Caco-2 (cell line): ENCODE data around the gene FOXF2. TPM values are rescaled to one million over a fixed set of nuclear protein-coding genes. Genes with fewer than 3 reads are reported as not detected.

Source experiments
- BruUV-seq: library from RNA; stranded (reverse); fragments of 400-500 nt; replicated peaks from 2 replicates; lab custom pipeline; 2021; lab: Mats Ljungman, UMichigan
- CTCF ChIA-PET: fragments of 300-600 bp; sonication (Branson Sonifier 250); formaldehyde crosslinking; loops from one replicate; lab custom pipeline; 2022; ENCODE audit warnings: antibody characterized with exemption; lab: Charles Lee
- POLR2A ChIA-PET: fragments of 300-600 bp; sonication (Branson Sonifier 250); formaldehyde crosslinking; loops from one replicate; lab custom pipeline; 2022; ENCODE audit warnings: antibody characterized with exemption; lab: Charles Lee
- DNase-seq, 2 experiments: peaks; one replicate each; pipeline versions ENCODE4 v3.0.0 to v3.0.0-alpha.2; 2020 to 2022
- H3K27me3 ChIP-seq: replicated peaks from 2 replicates; pipeline ENCODE4 v1.6.0; 2011; ENCODE audit warnings: low read length; ENCODE audit not compliant: control insufficient read depth, insufficient read depth
- H3K36me3 ChIP-seq: 2 replicates; pipeline ENCODE4 v1.5.1; 2011; ENCODE audit warnings: low read length; ENCODE audit not compliant: control insufficient read depth, insufficient read depth
- H3K4me1 ChIP-seq: fragments of 250-450 bp; sonication (Bioruptor Pico); 2 replicates; pipeline ENCODE4 v1.5.1; 2020; ENCODE audit warnings: mild to moderate bottlenecking
- H3K4me3 ChIP-seq: 2 replicates; pipeline ENCODE4 v1.5.1; 2011; ENCODE audit warnings: low read depth, mild to moderate bottlenecking, control low read depth, low read length
- H3K9me3 ChIP-seq: fragments of 250-450 bp; sonication (Bioruptor Pico); 2 replicates; pipeline ENCODE4 v1.5.1; 2020; ENCODE audit warnings: mild to moderate bottlenecking, moderate library complexity
- H3K27ac Mint-ChIP-seq: one replicate; pipeline ENCODE4 v1.8.0; 2022; ENCODE audit warnings: mixed read lengths; ENCODE audit not compliant: unreplicated experiment
- H3K27me3 Mint-ChIP-seq: one replicate; pipeline ENCODE4 v1.8.0; 2022; ENCODE audit warnings: mixed read lengths; ENCODE audit not compliant: insufficient read depth, unreplicated experiment
- H3K36me3 Mint-ChIP-seq: one replicate; pipeline ENCODE4 v1.8.0; 2022; ENCODE audit warnings: mild to moderate bottlenecking, mixed read lengths; ENCODE audit not compliant: insufficient read depth, unreplicated experiment
- H3K4me1 Mint-ChIP-seq: one replicate; pipeline ENCODE4 v1.8.0; 2022; ENCODE audit warnings: low read depth, mixed read lengths; ENCODE audit not compliant: unreplicated experiment
- H3K4me3 Mint-ChIP-seq: one replicate; pipeline ENCODE4 v1.8.0; 2022; ENCODE audit warnings: mild to moderate bottlenecking, moderate library complexity, mixed read lengths; ENCODE audit not compliant: unreplicated experiment
- H3K9me3 Mint-ChIP-seq: one replicate; pipeline ENCODE4 v1.8.0; 2022; ENCODE audit warnings: mixed read lengths; ENCODE audit not compliant: unreplicated experiment
- intact Hi-C: fragments of 100-400 bp; cut with micrococcal nuclease; formaldehyde crosslinking; loops from one replicate; pipeline ENCODE4 v1.10.0; 2022; ENCODE audit not compliant: unreplicated experiment
- total RNA-seq: library from RNA; stranded (reverse); gene quantifications from 2 replicates; pipeline ENCODE4 v1.2.3, GENCODE V29; 2022
- TF ChIP-seq, protein P1 (sequence below), 2 experiments: fragments of 200-600 bp in 1 of 2; IDR thresholded peaks; 1 replicate in 1 of 2; 2 replicates in 1 of 2; pipeline versions ENCODE4 v1.5.1 to v1.8.0; 2011 to 2022; ENCODE audit warnings: antibody characterized with exemption in 1 of 2, control low read depth in 1 of 2, inconsistent platforms in 1 of 2, low read depth in 1 of 2, low read length in 1 of 2, mild to moderate bottlenecking in 1 of 2, moderate library complexity in 1 of 2; ENCODE audit not compliant: insufficient read depth in 1 of 2, severe bottlenecking in 1 of 2, unreplicated experiment in 1 of 2

FOXF2 gene
- total RNA-seq, 1 experiment from 2014 or later, result 0.88 TPM

DNA sequence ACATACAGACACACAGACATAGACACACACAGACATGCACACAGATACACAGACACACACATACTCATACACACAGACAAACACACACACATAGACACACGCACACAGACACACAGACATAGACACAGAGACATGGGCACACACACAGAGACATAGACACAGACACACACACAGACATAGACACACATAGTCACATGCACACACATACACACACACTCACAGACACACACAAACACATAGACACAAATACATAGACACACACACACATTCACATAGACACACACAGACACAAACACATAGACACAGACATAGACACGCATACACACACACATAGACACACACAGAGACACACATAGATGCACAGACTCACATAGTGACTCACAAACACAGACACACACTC, 13.5 kb downstream of the FOXF2 start:
- no peaks in the 10 kb centered on the region for H3K9me3 ChIP-seq
- TF ChIP-seq, protein P1, sequence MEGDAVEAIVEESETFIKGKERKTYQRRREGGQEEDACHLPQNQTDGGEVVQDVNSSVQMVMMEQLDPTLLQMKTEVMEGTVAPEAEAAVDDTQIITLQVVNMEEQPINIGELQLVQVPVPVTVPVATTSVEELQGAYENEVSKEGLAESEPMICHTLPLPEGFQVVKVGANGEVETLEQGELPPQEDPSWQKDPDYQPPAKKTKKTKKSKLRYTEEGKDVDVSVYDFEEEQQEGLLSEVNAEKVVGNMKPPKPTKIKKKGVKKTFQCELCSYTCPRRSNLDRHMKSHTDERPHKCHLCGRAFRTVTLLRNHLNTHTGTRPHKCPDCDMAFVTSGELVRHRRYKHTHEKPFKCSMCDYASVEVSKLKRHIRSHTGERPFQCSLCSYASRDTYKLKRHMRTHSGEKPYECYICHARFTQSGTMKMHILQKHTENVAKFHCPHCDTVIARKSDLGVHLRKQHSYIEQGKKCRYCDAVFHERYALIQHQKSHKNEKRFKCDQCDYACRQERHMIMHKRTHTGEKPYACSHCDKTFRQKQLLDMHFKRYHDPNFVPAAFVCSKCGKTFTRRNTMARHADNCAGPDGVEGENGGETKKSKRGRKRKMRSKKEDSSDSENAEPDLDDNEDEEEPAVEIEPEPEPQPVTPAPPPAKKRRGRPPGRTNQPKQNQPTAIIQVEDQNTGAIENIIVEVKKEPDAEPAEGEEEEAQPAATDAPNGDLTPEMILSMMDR (IDR thresholded peaks at IDR 0.05; ENCODE audit: insufficient read depth in 1 of 2, low read depth in 1 of 2, low read length in 1 of 2, severe bottlenecking in 1 of 2, unreplicated experiment in 1 of 2), result no peak
- Mint-ChIP-seq H3K27ac (no peak overlapping the region), H3K4me1 (no peaks in the 10 kb centered on the region), H3K27me3 (peaks cover 5% of the 10 kb centered on the region), H3K4me3 (no peak overlapping the region), H3K36me3 (no peaks in the 10 kb centered on the region), H3K9me3 (no peaks in the 10 kb centered on the region)
- H3K4me3 ChIP-seq, result no peak overlapping the region
- no peak for DNase-seq
- intact Hi-C loops, result no loop called here
- no TSS peak for BruUV-seq
- H3K36me3 ChIP-seq, result no peaks in the 10 kb centered on the region
- ChIA-PET CTCF (no interaction called here), POLR2A (no interaction called here)
- no peaks in the 10 kb centered on the region for H3K4me1 ChIP-seq
- no peaks in the 10 kb centered on the region for H3K27me3 ChIP-seq

GRCh38 chr6:1403851-1404712, 14.7 kb downstream of the FOXF2 start:
- no peak for DNase-seq
- intact Hi-C loops, result no loop called here
- Mint-ChIP-seq H3K4me3 (no peak overlapping the region), H3K9me3 (no peaks in the 10 kb centered on the region), H3K4me1 (no peaks in the 10 kb centered on the region), H3K36me3 (no peaks in the 10 kb centered on the region), H3K27me3 (no peaks in the 10 kb centered on the region), H3K27ac (no peak overlapping the region)
- H3K27me3 ChIP-seq, result no peaks in the 10 kb centered on the region
- no peaks in the 10 kb centered on the region for H3K4me1 ChIP-seq
- H3K36me3 ChIP-seq, result no peaks in the 10 kb centered on the region
- CTCF ChIA-PET, result no interaction called here
- TF ChIP-seq, protein P1 (IDR thresholded peaks at IDR 0.05; ENCODE audit: insufficient read depth in 1 of 2, low read depth in 1 of 2, low read length in 1 of 2, severe bottlenecking in 1 of 2, unreplicated experiment in 1 of 2), result no peak
- no peaks in the 10 kb centered on the region for H3K9me3 ChIP-seq
- no peak overlapping the region for H3K4me3 ChIP-seq
- no TSS peak for BruUV-seq
- POLR2A ChIA-PET, result no interaction called here

GRCh38 chr6:1404713-1405098, 15.3 kb downstream of the FOXF2 start:
- H3K4me3 Mint-ChIP-seq, result no peak overlapping the region
- ChIA-PET POLR2A (no interaction called here), CTCF (no interaction called here)
- Histone ChIP-seq H3K4me1 (no peaks in the 10 kb centered on the region), H3K27me3 (no peaks in the 10 kb centered on the region), H3K36me3 (no peaks in the 10 kb centered on the region), H3K9me3 (no peaks in the 10 kb centered on the region), H3K4me3 (no peak overlapping the region)
- H3K27me3 Mint-ChIP-seq, result no peaks in the 10 kb centered on the region
- no peak overlapping the region for H3K27ac Mint-ChIP-seq
- no peaks in the 10 kb centered on the region for H3K36me3 Mint-ChIP-seq
- H3K9me3 Mint-ChIP-seq, result no peaks in the 10 kb centered on the region
- TF ChIP-seq, protein P1 (IDR thresholded peaks at IDR 0.05; ENCODE audit: insufficient read depth in 1 of 2, low read depth in 1 of 2, low read length in 1 of 2, severe bottlenecking in 1 of 2, unreplicated experiment in 1 of 2), result no peak
- intact Hi-C loops, result no loop called here
- no peaks in the 10 kb centered on the region for H3K4me1 Mint-ChIP-seq
- no TSS peak for BruUV-seq
- no peak for DNase-seq
